ENCODE data around the gene ZNF93.

DNA sequence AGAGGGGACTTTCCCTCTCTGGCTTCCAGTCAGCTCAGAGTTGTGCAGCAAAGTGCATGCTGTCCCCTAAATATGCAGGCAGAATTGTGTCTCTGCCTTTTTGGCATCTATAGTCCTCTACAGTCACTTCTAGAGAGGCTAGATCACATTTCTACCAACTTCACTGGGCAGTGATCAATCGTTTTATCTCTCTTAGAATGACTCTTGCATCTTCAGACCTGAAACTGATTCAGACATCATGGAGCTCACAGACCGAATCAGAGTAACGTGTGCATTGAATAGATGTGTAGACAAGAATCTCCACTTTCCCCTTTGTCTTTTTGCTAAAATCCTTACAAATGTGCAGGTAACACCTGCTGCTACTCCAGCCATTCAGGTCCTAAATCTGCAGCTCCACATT lies 28.8 kb upstream of the ZNF93 start:
- TF ChIP-seq, protein P1, sequence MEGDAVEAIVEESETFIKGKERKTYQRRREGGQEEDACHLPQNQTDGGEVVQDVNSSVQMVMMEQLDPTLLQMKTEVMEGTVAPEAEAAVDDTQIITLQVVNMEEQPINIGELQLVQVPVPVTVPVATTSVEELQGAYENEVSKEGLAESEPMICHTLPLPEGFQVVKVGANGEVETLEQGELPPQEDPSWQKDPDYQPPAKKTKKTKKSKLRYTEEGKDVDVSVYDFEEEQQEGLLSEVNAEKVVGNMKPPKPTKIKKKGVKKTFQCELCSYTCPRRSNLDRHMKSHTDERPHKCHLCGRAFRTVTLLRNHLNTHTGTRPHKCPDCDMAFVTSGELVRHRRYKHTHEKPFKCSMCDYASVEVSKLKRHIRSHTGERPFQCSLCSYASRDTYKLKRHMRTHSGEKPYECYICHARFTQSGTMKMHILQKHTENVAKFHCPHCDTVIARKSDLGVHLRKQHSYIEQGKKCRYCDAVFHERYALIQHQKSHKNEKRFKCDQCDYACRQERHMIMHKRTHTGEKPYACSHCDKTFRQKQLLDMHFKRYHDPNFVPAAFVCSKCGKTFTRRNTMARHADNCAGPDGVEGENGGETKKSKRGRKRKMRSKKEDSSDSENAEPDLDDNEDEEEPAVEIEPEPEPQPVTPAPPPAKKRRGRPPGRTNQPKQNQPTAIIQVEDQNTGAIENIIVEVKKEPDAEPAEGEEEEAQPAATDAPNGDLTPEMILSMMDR (IDR thresholded peaks at IDR 0.05): no peak
- TF ChIP-seq POLR2A (IDR thresholded peaks at IDR 0.05): no peak
